ENCODE data around the gene EPB41L2.

Gene EPB41L2

GRCh38 chr6:130937942-130938604 lies 125.0 kb downstream of the EPB41L2 start:
- no peak for DNase-seq (ENCODE audit: extremely low spot score)
- CTCF ChIA-PET, result no interaction called here
- POLR2A ChIA-PET, result no interaction called here
- no peak for TF ChIP-seq CTCF (IDR thresholded peaks at IDR 0.05; ENCODE audit: control extremely low read depth, extremely low read depth, low read depth, missing control alignments)

DNA sequence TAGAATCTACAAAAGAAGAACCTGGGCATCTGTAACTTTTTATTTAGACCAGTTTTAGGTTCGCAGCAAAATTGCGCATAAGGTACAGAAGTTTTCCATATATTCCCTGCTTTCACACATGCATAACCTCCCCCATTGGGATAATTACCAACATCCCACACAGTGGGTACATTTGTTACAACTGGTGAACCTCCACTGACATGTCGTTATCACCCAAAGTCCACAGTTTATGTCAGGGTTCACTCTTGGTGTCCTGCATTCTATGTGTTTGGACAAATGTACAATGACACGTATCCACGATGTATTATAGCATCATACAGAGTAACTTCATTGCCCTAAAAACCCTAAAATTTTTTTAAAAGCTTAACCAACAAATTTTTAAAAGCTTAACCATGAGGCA lies 126.1 kb downstream of the EPB41L2 start:
- no peak for TF ChIP-seq CTCF (IDR thresholded peaks at IDR 0.05; ENCODE audit: control extremely low read depth, extremely low read depth, low read depth, missing control alignments)
- DNase-seq (ENCODE audit: extremely low spot score), result no peak
- CTCF ChIA-PET, result interaction anchor here (1.0 kb wide), 1 partner anchor 10 kb away, joined by 3 read pairs; no protein-coding TSS in a partner anchor
- POLR2A ChIA-PET, result no interaction called here

- no peak for TF ChIP-seq CTCF (IDR thresholded peaks at IDR 0.05; ENCODE audit: control extremely low read depth, extremely low read depth, low read depth, missing control alignments)
- CTCF ChIA-PET, result interaction anchor here (1.2 to 1.7 kb wide), 3 partner anchors 11 to 51 kb away, joined by 4 to 7 read pairs (median 4); no protein-coding TSS in a partner anchor
- DNase-seq (ENCODE audit: extremely low spot score), result no peak
- POLR2A ChIA-PET, result no interaction called here
Observed at GRCh38 chr6:130935978-130936377, 127.1 kb downstream of the EPB41L2 start.

- no peak for TF ChIP-seq CTCF (IDR thresholded peaks at IDR 0.05; ENCODE audit: control extremely low read depth, extremely low read depth, low read depth, missing control alignments)
- ChIA-PET CTCF (interaction anchor here (1.2 to 1.7 kb wide), 3 partner anchors 10 to 50 kb away, joined by 4 to 7 read pairs (median 4); no protein-coding TSS in a partner anchor), POLR2A (no interaction called here)
- no peak for DNase-seq (ENCODE audit: extremely low spot score)
Observed at GRCh38 chr6:130934848-130935585, 128.0 kb downstream of the EPB41L2 start.

DNA sequence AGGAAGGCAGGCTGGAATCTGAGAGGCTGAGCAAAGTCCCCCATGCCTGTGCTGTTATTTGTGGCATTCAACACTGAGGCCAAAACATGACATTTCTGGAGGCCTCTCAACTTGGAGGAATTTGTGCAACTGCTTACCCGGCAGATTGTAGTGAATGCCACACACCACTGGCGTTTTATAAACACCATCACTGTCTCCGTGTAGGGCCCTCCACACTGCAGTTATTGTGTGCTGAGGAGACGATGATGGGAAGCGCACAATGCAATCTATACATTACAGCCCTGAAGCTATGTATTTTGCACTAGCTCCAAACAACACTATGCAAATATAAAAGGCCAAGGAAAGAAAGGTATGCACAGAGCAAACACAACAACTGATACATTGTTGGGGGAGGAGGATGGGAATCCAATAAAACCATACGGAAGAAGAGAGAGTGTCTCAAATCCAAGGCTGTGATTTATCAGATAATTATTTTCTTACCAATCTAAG lies 129.3 kb downstream of the EPB41L2 start:
- no peak for DNase-seq (ENCODE audit: extremely low spot score)
- ChIA-PET CTCF (interaction anchor here (1.6 to 4.0 kb wide), 2 partner anchors 12 to 23 kb away, joined by 3 to 12 read pairs; no protein-coding TSS in a partner anchor), POLR2A (interaction anchor here (0.5 kb wide), 1 partner anchor 103 kb away, joined by 6 read pairs; no protein-coding TSS in a partner anchor)
- no peak for TF ChIP-seq CTCF (IDR thresholded peaks at IDR 0.05; ENCODE audit: control extremely low read depth, extremely low read depth, low read depth, missing control alignments)

DNA sequence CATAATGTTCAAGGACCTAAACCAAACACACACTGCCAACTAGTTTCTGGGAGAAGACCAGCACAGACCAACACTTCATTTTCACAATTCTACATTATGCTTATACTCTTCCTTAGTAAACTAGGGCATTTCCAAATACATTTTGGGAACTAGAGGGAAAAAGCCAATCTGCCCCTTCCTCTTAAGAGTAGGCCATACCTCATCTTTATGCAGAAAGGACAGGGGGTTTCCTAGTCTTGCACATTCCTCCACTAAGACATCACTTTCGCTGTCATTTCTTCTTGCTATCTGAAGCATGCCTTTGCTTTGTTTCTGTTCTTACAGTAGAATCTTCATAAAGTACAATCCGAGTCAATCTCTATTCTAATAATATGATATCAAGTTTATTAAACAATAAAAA lies 130.1 kb downstream of the EPB41L2 start:
- no peak for DNase-seq (ENCODE audit: extremely low spot score)
- no peak for TF ChIP-seq CTCF (IDR thresholded peaks at IDR 0.05; ENCODE audit: control extremely low read depth, extremely low read depth, low read depth, missing control alignments)
- ChIA-PET POLR2A (no interaction called here), CTCF (interaction anchor here (1.1 to 4.0 kb wide), 3 partner anchors 9 to 23 kb away, joined by 3 to 12 read pairs (median 3); no protein-coding TSS in a partner anchor)

Measured in GM10248 (cell line).